ENCODE data around the gene PRR5L.

The PRR5L gene

GRCh38 chr11:36381015-36381360 lies 84.9 kb downstream of the PRR5L start:
- Histone ChIP-seq H3K27ac (ENCODE audit: low read depth, low read length) (no peak overlapping the region), H3K4me3 (ENCODE audit: low read length) (no peak overlapping the region), H3K4me1 (ENCODE audit: control insufficient read depth, low read length) (no peaks in the 10 kb centered on the region), H3K27me3 (ENCODE audit: control insufficient read depth, low read length) (peaks cover 36% of the 10 kb centered on the region), H3K79me2 (ENCODE audit: control insufficient read depth, low read length) (no peaks in the 10 kb centered on the region), H3K9me2 (replicated peaks; ENCODE audit: control insufficient read depth, low read length) (no peaks in the 10 kb centered on the region), H3F3A (ENCODE audit: control insufficient read depth, insufficient read depth) (no peaks in the 10 kb centered on the region), H3K9me3 (ENCODE audit: control insufficient read depth, insufficient read depth, low read length) (no peaks in the 10 kb centered on the region; the same call in none of the 2 replicates), H3K4me2 (ENCODE audit: low read length) (no peak overlapping the region), H4K20me1 (ENCODE audit: control insufficient read depth, insufficient read depth, low read depth, low read length) (no peaks in the 10 kb centered on the region), H3K36me3 (ENCODE audit: control insufficient read depth, low read length) (no peaks in the 10 kb centered on the region)
- TF ChIP-seq EZH2phosphoT487 (IDR thresholded peaks at IDR 0.05; ENCODE audit: borderline replicate concordance, low read length) (no peak), CTCF (IDR thresholded peaks at IDR 0.05; ENCODE audit: low read depth, low read length, poor library complexity, severe bottlenecking) (no peak)

GRCh38 chr11:36383195-36383594 lies 87.1 kb downstream of the PRR5L start:
- no peak for TF ChIP-seq EZH2phosphoT487 (IDR thresholded peaks at IDR 0.05; ENCODE audit: borderline replicate concordance, low read length)
- no peak for TF ChIP-seq CTCF (IDR thresholded peaks at IDR 0.05; ENCODE audit: low read depth, low read length, poor library complexity, severe bottlenecking)
- H3K4me3 ChIP-seq (ENCODE audit: low read length): no peak overlapping the region
- H3K9me3 ChIP-seq (ENCODE audit: control insufficient read depth, insufficient read depth, low read length): no peaks in the 10 kb centered on the region
- H4K20me1 ChIP-seq (ENCODE audit: control insufficient read depth, insufficient read depth, low read depth, low read length): no peaks in the 10 kb centered on the region
- H3F3A ChIP-seq (ENCODE audit: control insufficient read depth, insufficient read depth): no peaks in the 10 kb centered on the region
- H3K79me2 ChIP-seq (ENCODE audit: control insufficient read depth, low read length): no peaks in the 10 kb centered on the region
- no peak overlapping the region for H3K27ac ChIP-seq (ENCODE audit: low read depth, low read length)
- H3K36me3 ChIP-seq (ENCODE audit: control insufficient read depth, low read length): no peaks in the 10 kb centered on the region
- peaks cover 19% of the 10 kb centered on the region for H3K27me3 ChIP-seq (ENCODE audit: control insufficient read depth, low read length)
- H3K9me2 ChIP-seq (replicated peaks; ENCODE audit: control insufficient read depth, low read length): no peaks in the 10 kb centered on the region
- H3K4me2 ChIP-seq (ENCODE audit: low read length): no peak overlapping the region
- H3K4me1 ChIP-seq (ENCODE audit: control insufficient read depth, low read length): no peaks in the 10 kb centered on the region

- no peaks in the 10 kb centered on the region for H3K9me2 ChIP-seq (replicated peaks; ENCODE audit: control insufficient read depth, low read length)
- H3K36me3 ChIP-seq (ENCODE audit: control insufficient read depth, low read length): no peaks in the 10 kb centered on the region
- no peaks in the 10 kb centered on the region for H3K4me1 ChIP-seq (ENCODE audit: control insufficient read depth, low read length)
- H3K9me3 ChIP-seq (ENCODE audit: control insufficient read depth, insufficient read depth, low read length): no peaks in the 10 kb centered on the region
- H3K4me3 ChIP-seq (ENCODE audit: low read length): no peak overlapping the region
- H3K27me3 ChIP-seq (ENCODE audit: control insufficient read depth, low read length): peaks cover 5% of the 10 kb centered on the region
- H3F3A ChIP-seq (ENCODE audit: control insufficient read depth, insufficient read depth): no peaks in the 10 kb centered on the region
- H3K27ac ChIP-seq (ENCODE audit: low read depth, low read length): no peak overlapping the region
- H4K20me1 ChIP-seq (ENCODE audit: control insufficient read depth, insufficient read depth, low read depth, low read length): no peaks in the 10 kb centered on the region
- TF ChIP-seq EZH2phosphoT487 (IDR thresholded peaks at IDR 0.05; ENCODE audit: borderline replicate concordance, low read length): no peak
- TF ChIP-seq CTCF (IDR thresholded peaks at IDR 0.05; ENCODE audit: low read depth, low read length, poor library complexity, severe bottlenecking): no peak
- H3K4me2 ChIP-seq (ENCODE audit: low read length): no peak overlapping the region
- no peaks in the 10 kb centered on the region for H3K79me2 ChIP-seq (ENCODE audit: control insufficient read depth, low read length)
Observed at GRCh38 chr11:36385121-36385970, 89.3 kb downstream of the PRR5L start.
